HEK293 (cell line): ENCODE results near the gene ZNF787.
A peak's percentile ranks its signal among the peaks of the same experiment; 100 is the strongest.

Experiments used
- BCL11B ChIP-seq: fragments of 450-650 bp; formaldehyde crosslinking; IDR thresholded peaks from 2 replicates; pipeline ENCODE4 v1.5.1; 2016; ENCODE audit warnings: low read depth, missing biosample characterization, missing genetic modification characterization
- ELK4 ChIP-seq: IDR thresholded peaks from 2 replicates; pipeline ENCODE4 v1.6.1; 2011; ENCODE audit warnings: mild to moderate bottlenecking, low read depth, low read length, borderline replicate concordance
- GFI1B ChIP-seq: fragments of 450-650 bp; formaldehyde crosslinking; IDR thresholded peaks from 2 replicates; pipeline ENCODE4 v1.5.1; 2016; ENCODE audit warnings: missing biosample characterization, missing genetic modification characterization
- GLI2 ChIP-seq: fragments of 450-650 bp; formaldehyde crosslinking; IDR thresholded peaks from 2 replicates; pipeline ENCODE4; 2017; ENCODE audit warnings: missing biosample characterization, missing genetic modification characterization, low read depth, borderline replicate concordance
- GLI4 ChIP-seq: fragments of 450-650 bp; formaldehyde crosslinking; IDR thresholded peaks from 2 replicates; pipeline ENCODE4 v1.5.1; 2016; ENCODE audit warnings: missing biosample characterization, missing genetic modification characterization
- HOXC10 ChIP-seq: sonication (generic); formaldehyde crosslinking; IDR thresholded peaks from 2 replicates; pipeline ENCODE4 v1.8.1; 2023; ENCODE audit warnings: mild to moderate bottlenecking, missing genetic modification reagents
- KLF7 ChIP-seq: fragments of 450-650 bp; formaldehyde crosslinking; IDR thresholded peaks from 2 replicates; pipeline ENCODE4 v1.5.1; 2016; ENCODE audit warnings: missing biosample characterization, missing genetic modification characterization, borderline replicate concordance
- PATZ1 ChIP-seq: fragments of 450-650 bp; formaldehyde crosslinking; IDR thresholded peaks from 2 replicates; pipeline ENCODE4 v1.5.1; 2016; ENCODE audit warnings: missing biosample characterization, missing genetic modification characterization
- PRDM1 ChIP-seq: fragments of 450-650 bp; formaldehyde crosslinking; IDR thresholded peaks from 2 replicates; pipeline ENCODE4; 2016; ENCODE audit warnings: missing biosample characterization, missing genetic modification characterization
- REPIN1 ChIP-seq: fragments of 450-650 bp; formaldehyde crosslinking; IDR thresholded peaks from 2 replicates; pipeline ENCODE4 v1.5.1; 2017; ENCODE audit warnings: missing biosample characterization, missing genetic modification characterization, low read depth
- SCRT2 ChIP-seq: fragments of 450-650 bp; formaldehyde crosslinking; IDR thresholded peaks from 2 replicates; pipeline ENCODE4 v1.5.1; 2016; ENCODE audit warnings: missing biosample characterization, missing genetic modification characterization
- SETDB1 ChIP-seq: IDR thresholded peaks from one replicate; pipeline ENCODE4 v1.6.1; 2017; ENCODE audit warnings: mild to moderate bottlenecking, low read length, moderate library complexity, mixed read lengths; ENCODE audit not compliant: insufficient read length
- SP3 ChIP-seq: fragments of 450-650 bp; formaldehyde crosslinking; IDR thresholded peaks from 2 replicates; pipeline ENCODE4 v1.5.1; 2016; ENCODE audit warnings: missing biosample characterization, missing genetic modification characterization
- ZBTB7A ChIP-seq: fragments of 450-650 bp; formaldehyde crosslinking; IDR thresholded peaks from 2 replicates; pipeline ENCODE4 v1.5.1; 2016; ENCODE audit warnings: low read depth, missing biosample characterization, missing genetic modification characterization
- ZNF114 ChIP-seq: fragments of 450-650 bp; formaldehyde crosslinking; IDR thresholded peaks from 2 replicates; pipeline ENCODE4 v1.5.0; 2017; ENCODE audit warnings: missing biosample characterization, missing genetic modification characterization
- ZNF146 ChIP-seq: fragments of 450-650 bp; formaldehyde crosslinking; IDR thresholded peaks from 2 replicates; pipeline ENCODE4 v1.5.1; 2016; ENCODE audit warnings: missing biosample characterization, missing genetic modification characterization
- ZNF350 ChIP-seq: fragments of 450-650 bp; formaldehyde crosslinking; IDR thresholded peaks from 2 replicates; pipeline ENCODE4 v1.5.0; 2017; ENCODE audit warnings: missing biosample characterization, mild to moderate bottlenecking, missing genetic modification characterization
- ZNF362 ChIP-seq: fragments of 450-650 bp; formaldehyde crosslinking; IDR thresholded peaks from 2 replicates; pipeline ENCODE4 v1.5.1; 2016; ENCODE audit warnings: missing biosample characterization, missing genetic modification characterization
- ZNF391 ChIP-seq: fragments of 450-650 bp; formaldehyde crosslinking; IDR thresholded peaks from 2 replicates; pipeline ENCODE4 v1.5.1; 2016; ENCODE audit warnings: low read depth, missing biosample characterization, missing genetic modification characterization, borderline replicate concordance
- ZNF488 ChIP-seq: fragments of 450-650 bp; formaldehyde crosslinking; IDR thresholded peaks from 2 replicates; pipeline ENCODE4 v1.5.1; 2016; ENCODE audit warnings: missing biosample characterization, missing genetic modification characterization
- ZNF501 ChIP-seq: fragments of 450-650 bp; formaldehyde crosslinking; IDR thresholded peaks from 2 replicates; pipeline ENCODE4 v1.5.1; 2016; ENCODE audit warnings: missing biosample characterization, missing genetic modification characterization
- ZNF621 ChIP-seq: fragments of 450-650 bp; formaldehyde crosslinking; IDR thresholded peaks from 2 replicates; pipeline ENCODE4 v1.5.1; 2017; ENCODE audit warnings: missing biosample characterization, missing genetic modification characterization
- ZNF76 ChIP-seq: fragments of 450-650 bp; formaldehyde crosslinking; IDR thresholded peaks from 2 replicates; pipeline ENCODE4; 2016; ENCODE audit warnings: low read depth, missing biosample characterization, missing genetic modification characterization, borderline replicate concordance
- TF ChIP-seq, protein P1 (sequence below): fragments of 450-650 bp; formaldehyde crosslinking; IDR thresholded peaks from 2 replicates; pipeline ENCODE4 v1.5.1; 2016; ENCODE audit warnings: missing biosample characterization, missing genetic modification characterization, borderline replicate concordance
- TF ChIP-seq, protein P2 (sequence below): fragments of 450-650 bp; formaldehyde crosslinking; IDR thresholded peaks from 2 replicates; pipeline ENCODE4 v1.5.1; 2016; ENCODE audit warnings: missing biosample characterization, missing genetic modification characterization
- TF ChIP-seq, protein P3 (sequence below): fragments of 450-650 bp; formaldehyde crosslinking; conservative IDR thresholded peaks from 2 replicates; pipeline ENCODE4 v1.5.1; 2016; ENCODE audit warnings: low read depth, missing biosample characterization, missing genetic modification characterization

The ZNF787 gene

GRCh38 chr19:56120371-56121179, 520 bp downstream of the ZNF787 start (continued):
- TF ChIP-seq PATZ1 (peak; percentile 72), BCL11B (peak; percentile 94), PRDM1 (tag by site-specific recombination) (no peak), ZNF391 (tag by site-specific recombination) (0 out of 2 replicates have a peak, but pooled peaks have one; percentile 28), ZNF350 (tag by site-specific recombination) (no peak), SCRT2 (no peak), KLF7 (tag by site-specific recombination) (no peak), GFI1B (no peak), ZNF488 (tag by site-specific recombination) (no peak), GLI2 (tag by site-specific recombination) (no peak), HOXC10 (CRISPR knock-in tag) (0 out of 2 replicates have a peak, but pooled peaks have one; percentile 77), GLI4 (tag by site-specific recombination) (peak; percentile 38), REPIN1 (tag by site-specific recombination) (no peak), ZNF114 (tag by site-specific recombination) (no peak), ZNF362 (no peak), ZNF146 (no peak), ZNF621 (tag by site-specific recombination) (no peak), SP3 (tag by site-specific recombination) (peak; percentile 68), ZBTB7A (peak; percentile 33; the same call in 1 of the 2 replicates), SETDB1 (no peak), ZNF76 (tag by site-specific recombination) (no peak), ELK4 (no peak), ZNF501 (tag by site-specific recombination) (peak; percentile 54; the same call in 1 of the 2 replicates)
- TF ChIP-seq, protein P1, sequence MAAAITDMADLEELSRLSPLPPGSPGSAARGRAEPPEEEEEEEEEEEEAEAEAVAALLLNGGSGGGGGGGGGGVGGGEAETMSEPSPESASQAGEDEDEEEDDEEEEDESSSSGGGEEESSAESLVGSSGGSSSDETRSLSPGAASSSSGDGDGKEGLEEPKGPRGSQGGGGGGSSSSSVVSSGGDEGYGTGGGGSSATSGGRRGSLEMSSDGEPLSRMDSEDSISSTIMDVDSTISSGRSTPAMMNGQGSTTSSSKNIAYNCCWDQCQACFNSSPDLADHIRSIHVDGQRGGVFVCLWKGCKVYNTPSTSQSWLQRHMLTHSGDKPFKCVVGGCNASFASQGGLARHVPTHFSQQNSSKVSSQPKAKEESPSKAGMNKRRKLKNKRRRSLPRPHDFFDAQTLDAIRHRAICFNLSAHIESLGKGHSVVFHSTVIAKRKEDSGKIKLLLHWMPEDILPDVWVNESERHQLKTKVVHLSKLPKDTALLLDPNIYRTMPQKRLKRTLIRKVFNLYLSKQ, result no peak
- TF ChIP-seq, protein P2, sequence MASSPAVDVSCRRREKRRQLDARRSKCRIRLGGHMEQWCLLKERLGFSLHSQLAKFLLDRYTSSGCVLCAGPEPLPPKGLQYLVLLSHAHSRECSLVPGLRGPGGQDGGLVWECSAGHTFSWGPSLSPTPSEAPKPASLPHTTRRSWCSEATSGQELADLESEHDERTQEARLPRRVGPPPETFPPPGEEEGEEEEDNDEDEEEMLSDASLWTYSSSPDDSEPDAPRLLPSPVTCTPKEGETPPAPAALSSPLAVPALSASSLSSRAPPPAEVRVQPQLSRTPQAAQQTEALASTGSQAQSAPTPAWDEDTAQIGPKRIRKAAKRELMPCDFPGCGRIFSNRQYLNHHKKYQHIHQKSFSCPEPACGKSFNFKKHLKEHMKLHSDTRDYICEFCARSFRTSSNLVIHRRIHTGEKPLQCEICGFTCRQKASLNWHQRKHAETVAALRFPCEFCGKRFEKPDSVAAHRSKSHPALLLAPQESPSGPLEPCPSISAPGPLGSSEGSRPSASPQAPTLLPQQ (tag by site-specific recombination), result peak; percentile 54
- TF ChIP-seq, protein P3, sequence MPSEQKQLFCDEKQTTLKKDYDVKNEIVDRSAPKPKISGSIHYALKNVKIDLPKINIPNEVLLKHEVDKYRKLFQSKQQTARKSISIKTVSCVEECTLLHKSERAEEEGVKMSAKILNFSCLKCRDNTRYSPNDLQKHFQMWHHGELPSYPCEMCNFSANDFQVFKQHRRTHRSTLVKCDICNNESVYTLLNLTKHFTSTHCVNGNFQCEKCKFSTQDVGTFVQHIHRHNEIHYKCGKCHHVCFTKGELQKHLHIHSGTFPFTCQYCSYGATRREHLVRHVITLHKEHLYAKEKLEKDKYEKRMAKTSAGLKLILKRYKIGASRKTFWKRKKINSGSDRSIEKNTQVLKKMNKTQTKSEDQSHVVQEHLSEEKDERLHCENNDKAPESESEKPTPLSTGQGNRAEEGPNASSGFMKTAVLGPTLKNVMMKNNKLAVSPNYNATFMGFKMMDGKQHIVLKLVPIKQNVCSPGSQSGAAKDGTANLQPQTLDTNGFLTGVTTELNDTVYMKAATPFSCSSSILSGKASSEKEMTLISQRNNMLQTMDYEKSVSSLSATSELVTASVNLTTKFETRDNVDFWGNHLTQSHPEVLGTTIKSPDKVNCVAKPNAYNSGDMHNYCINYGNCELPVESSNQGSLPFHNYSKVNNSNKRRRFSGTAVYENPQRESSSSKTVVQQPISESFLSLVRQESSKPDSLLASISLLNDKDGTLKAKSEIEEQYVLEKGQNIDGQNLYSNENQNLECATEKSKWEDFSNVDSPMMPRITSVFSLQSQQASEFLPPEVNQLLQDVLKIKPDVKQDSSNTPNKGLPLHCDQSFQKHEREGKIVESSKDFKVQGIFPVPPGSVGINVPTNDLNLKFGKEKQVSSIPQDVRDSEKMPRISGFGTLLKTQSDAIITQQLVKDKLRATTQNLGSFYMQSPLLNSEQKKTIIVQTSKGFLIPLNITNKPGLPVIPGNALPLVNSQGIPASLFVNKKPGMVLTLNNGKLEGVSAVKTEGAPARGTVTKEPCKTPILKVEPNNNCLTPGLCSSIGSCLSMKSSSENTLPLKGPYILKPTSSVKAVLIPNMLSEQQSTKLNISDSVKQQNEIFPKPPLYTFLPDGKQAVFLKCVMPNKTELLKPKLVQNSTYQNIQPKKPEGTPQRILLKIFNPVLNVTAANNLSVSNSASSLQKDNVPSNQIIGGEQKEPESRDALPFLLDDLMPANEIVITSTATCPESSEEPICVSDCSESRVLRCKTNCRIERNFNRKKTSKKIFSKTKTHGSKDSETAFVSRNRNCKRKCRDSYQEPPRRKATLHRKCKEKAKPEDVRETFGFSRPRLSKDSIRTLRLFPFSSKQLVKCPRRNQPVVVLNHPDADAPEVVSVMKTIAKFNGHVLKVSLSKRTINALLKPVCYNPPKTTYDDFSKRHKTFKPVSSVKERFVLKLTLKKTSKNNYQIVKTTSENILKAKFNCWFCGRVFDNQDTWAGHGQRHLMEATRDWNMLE (tag by site-specific recombination), result no peak
